Lung (tissue), 12 donors: ENCODE measurements around the gene KCNIP4. TPM values are rescaled to one million over a fixed set of nuclear protein-coding genes. Genes with fewer than 3 reads are reported as not detected.

ENCODE experiments used
- ATAC-seq: fragments of 200-7000 bp; cut with Tn5 transposase; one replicate; pipeline ENCODE4 v1.9.1; 2020; ENCODE audit warnings: moderate number of reproducible peaks; ENCODE audit not compliant: insufficient read depth, low FRiP score
- DNase-seq, 3 donors: peaks; one replicate each; pipeline ENCODE4 v3.0.0-alpha.2; 2013 to 2017
- H3K27ac ChIP-seq, 2 donors: one replicate each; pipeline ENCODE4 v1.5.1; 2013; ENCODE audit warnings: mild to moderate bottlenecking in 2 of 2, moderate library complexity in 2 of 2, control low read depth in 1 of 2, inconsistent platforms in 1 of 2, low read depth in 1 of 2, low read length in 1 of 2
- H3K27me3 ChIP-seq, 3 donors: one replicate each; pipeline ENCODE4 v1.5.1; 2013; ENCODE audit warnings: low read length in 2 of 3; ENCODE audit not compliant: control insufficient read depth in 3 of 3, insufficient read depth in 3 of 3
- H3K36me3 ChIP-seq, 4 donors: one replicate each; pipeline ENCODE4 v1.5.1; 2013; ENCODE audit warnings: low read length in 4 of 4, mild to moderate bottlenecking in 1 of 4, moderate library complexity in 1 of 4; ENCODE audit not compliant: control insufficient read depth in 4 of 4, insufficient read depth in 4 of 4
- H3K4me1 ChIP-seq, 5 donors: one replicate each; pipeline ENCODE4 v1.5.1; 2013; ENCODE audit warnings: low read length in 5 of 5, mild to moderate bottlenecking in 2 of 5, moderate library complexity in 1 of 5; ENCODE audit not compliant: control insufficient read depth in 5 of 5, insufficient read depth in 5 of 5
- H3K4me3 ChIP-seq: one replicate; pipeline ENCODE4 v1.5.1; 2013; ENCODE audit warnings: mild to moderate bottlenecking, control low read depth, moderate library complexity
- H3K9ac ChIP-seq, 2 donors: one replicate each; pipeline ENCODE4 v1.5.1; 2013; ENCODE audit warnings: low read length in 2 of 2, control low read depth in 1 of 2; ENCODE audit not compliant: insufficient read depth in 1 of 2
- H3K9me3 ChIP-seq, 4 donors: one replicate each; pipeline ENCODE4 v1.5.1; 2013; ENCODE audit warnings: low read length in 3 of 4, mild to moderate bottlenecking in 1 of 4, moderate library complexity in 1 of 4; ENCODE audit not compliant: control insufficient read depth in 4 of 4, insufficient read depth in 3 of 4
- WGBS, 2 donors: extraction: QIAGEN DNeasy Blood & Tissue Kit; methylation state at CpG; one replicate each; pipeline ENCODE4 v1.1.7; 2013; 5-methylcytosine and 5-hydroxymethylcytosine counted together
- polyA plus RNA-seq, 2 donors: library from polyadenylated mRNA; stranded (reverse); fragments of 200-250 nt; gene quantifications; one replicate each; pipeline ENCODE4 v1.2.1, GENCODE V29; 2013
- total RNA-seq, 2 donors: library from RNA; depleted of rRNA in 1 of 2; stranded (reverse); fragments of >200 nt in 1 of 2; gene quantifications; one replicate each; pipeline ENCODE4 v1.2.1, GENCODE V29; 2014 to 2021
- TF ChIP-seq, protein P1 (sequence below): IDR thresholded peaks from 2 replicates; pipeline ENCODE4 v1.5.1; 2012; ENCODE audit warnings: mild to moderate bottlenecking; ENCODE audit errors: control extremely low read depth, extremely low read depth
- donor health status: control.
- donor health status: control.
- donor health status: Bipolar disorder and iron deficiency.
- donor health status: healthy.
- donor health status: DM: yes; HTN: yes; CAD: no.

KCNIP4 gene
- total and polyA plus RNA-seq, 4 donors, result 0.11 TPM; not detected in 3

DNA sequence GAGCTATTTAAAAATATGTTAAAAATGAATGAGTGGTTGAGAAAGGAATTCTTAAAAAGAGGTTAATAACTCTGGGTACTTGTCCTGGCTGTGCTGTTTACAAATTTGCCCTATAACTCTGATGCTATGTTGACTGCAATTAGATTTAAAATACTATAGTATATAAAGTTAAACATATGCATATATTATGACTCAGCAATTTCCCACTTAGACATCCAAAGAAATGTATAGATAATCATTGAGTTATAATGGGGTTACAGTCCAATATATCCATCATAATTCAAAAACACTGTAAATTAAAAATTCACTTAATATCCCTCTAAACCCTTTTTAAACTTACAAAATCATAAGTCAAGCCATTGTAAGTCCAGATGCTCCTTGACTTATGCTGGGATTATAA lies 818.0 kb downstream of the KCNIP4 start:
- H3K9me3 ChIP-seq, result no peaks in the 10 kb centered on the region
- ATAC-seq (no peak), DNase-seq (no peak)
- no peak overlapping the region for H3K4me3 ChIP-seq
- H3K4me1 ChIP-seq, result no peaks in the 10 kb centered on the region
- H3K36me3 ChIP-seq, result no peaks in the 10 kb centered on the region
- TF ChIP-seq, protein P1, sequence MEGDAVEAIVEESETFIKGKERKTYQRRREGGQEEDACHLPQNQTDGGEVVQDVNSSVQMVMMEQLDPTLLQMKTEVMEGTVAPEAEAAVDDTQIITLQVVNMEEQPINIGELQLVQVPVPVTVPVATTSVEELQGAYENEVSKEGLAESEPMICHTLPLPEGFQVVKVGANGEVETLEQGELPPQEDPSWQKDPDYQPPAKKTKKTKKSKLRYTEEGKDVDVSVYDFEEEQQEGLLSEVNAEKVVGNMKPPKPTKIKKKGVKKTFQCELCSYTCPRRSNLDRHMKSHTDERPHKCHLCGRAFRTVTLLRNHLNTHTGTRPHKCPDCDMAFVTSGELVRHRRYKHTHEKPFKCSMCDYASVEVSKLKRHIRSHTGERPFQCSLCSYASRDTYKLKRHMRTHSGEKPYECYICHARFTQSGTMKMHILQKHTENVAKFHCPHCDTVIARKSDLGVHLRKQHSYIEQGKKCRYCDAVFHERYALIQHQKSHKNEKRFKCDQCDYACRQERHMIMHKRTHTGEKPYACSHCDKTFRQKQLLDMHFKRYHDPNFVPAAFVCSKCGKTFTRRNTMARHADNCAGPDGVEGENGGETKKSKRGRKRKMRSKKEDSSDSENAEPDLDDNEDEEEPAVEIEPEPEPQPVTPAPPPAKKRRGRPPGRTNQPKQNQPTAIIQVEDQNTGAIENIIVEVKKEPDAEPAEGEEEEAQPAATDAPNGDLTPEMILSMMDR, result no peak
- H3K27ac ChIP-seq, result no peak overlapping the region
- H3K27me3 ChIP-seq, result no peaks in the 10 kb centered on the region
- no peak overlapping the region for H3K9ac ChIP-seq

DNA sequence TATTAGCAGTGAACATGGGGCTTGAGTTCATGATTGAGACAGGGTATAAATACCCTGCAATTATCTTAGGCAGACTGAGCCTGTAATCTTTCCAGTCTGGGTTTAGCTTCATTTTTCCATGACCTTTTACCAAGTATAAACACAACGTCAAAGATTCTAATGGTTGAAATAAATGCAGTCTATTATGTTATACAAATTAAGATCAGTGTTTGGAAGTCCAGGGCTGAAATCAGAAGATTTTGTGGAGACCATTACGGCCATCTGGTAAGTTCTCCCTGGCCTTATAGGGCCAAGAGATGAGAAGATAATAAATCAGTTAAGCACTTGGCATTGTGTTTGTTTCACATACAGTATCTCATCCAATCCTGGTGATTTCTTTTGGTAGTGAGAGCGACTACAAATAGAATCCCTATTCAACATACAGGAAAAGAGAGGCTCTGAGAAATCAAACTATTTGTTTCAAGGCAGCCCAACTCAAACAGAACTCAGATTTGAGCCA lies 822.5 kb downstream of the KCNIP4 start:
- WGBS, 2 donors, result 62 to 65% methylated on average over 3 of the region's 3 CpGs

DNA sequence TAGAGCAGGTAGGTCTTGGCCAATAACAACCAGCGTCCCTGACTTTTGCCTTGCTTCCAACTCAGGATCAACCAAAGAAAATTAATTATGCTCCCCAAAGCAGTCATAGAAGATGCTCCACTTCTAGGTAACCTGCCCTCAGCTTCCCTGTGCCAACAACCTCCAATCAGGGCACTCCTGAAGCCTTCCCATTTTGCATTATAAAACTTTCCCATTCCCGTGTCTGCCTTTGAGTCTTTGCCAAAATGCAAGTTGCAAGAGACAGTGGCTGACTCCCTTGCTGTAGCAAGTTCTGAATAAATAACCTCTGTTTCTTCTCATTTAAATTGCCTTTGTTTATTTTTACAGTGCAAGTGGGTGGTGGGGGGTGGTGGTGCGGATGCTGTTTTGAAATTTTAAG lies 830.3 kb downstream of the KCNIP4 start:
- H3K4me3 ChIP-seq, result no peak overlapping the region
- no peaks in the 10 kb centered on the region for H3K9me3 ChIP-seq
- H3K27me3 ChIP-seq, result no peaks in the 10 kb centered on the region
- no peaks in the 10 kb centered on the region for H3K36me3 ChIP-seq
- WGBS, 2 donors, result 50 to 56% methylated on average over 3 of the region's 3 CpGs
- ATAC-seq (no peak), DNase-seq (no peak)
- H3K27ac ChIP-seq, result no peak overlapping the region
- no peak overlapping the region for H3K9ac ChIP-seq
- TF ChIP-seq, protein P1, result no peak
- H3K4me1 ChIP-seq, result peaks cover 0 to 6% (median 0%) of the 10 kb centered on the region in 5 donors

More for the DNA sequence above, 822.5 kb downstream of the KCNIP4 start:
- Histone ChIP-seq H3K36me3 (no peaks in the 10 kb centered on the region), H3K27me3 (no peaks in the 10 kb centered on the region), H3K4me1 (no peaks in the 10 kb centered on the region), H3K9ac (no peak overlapping the region), H3K4me3 (no peak overlapping the region), H3K27ac (no peak overlapping the region), H3K9me3 (peaks cover 0 to 3% (median 0%) of the 10 kb centered on the region in 4 donors)
- DNase-seq (no peak), ATAC-seq (no peak)
- TF ChIP-seq, protein P1, result no peak
